Activated T-cell treated with anti-CD3 and anti-CD28 coated beads for 24 hours (primary cell): Measurements from ENCODE around the gene KIF4A.
"Not testable (repeated sequence)": the region's sequence is repeated elsewhere in the genome, so short reads cannot be mapped to it uniquely, and the experiment has no call there.

Source experiments
- DNase-seq: peaks from one replicate; pipeline ENCODE4 v3.0.0-alpha.2; 2020; ENCODE audit warnings: low read depth

The KIF4A gene

GRCh38 chrX:70292788-70293187 is 2.9 kb downstream of the KIF4A start:
- DNase-seq: no peak

- no peak for DNase-seq
Measured at GRCh38 chrX:70293621-70294020, 3.7 kb downstream of the KIF4A start.

DNA sequence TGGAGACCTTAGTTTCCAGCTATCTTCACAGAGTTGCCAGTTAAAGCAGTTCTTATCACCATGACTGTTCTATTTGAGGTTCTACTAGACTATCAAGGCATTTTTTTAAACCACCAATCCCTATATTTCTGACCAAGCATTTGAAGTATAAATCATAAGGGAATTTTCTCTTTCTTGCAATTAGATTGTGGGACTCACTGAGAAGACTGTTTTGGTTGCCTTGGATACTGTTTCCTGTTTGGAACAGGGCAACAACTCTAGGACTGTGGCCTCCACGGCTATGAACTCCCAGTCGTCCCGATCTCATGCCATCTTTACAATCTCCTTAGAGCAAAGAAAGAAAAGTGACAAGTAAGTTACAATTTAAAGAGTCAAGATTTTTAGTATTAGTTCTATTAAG is 11.8 kb downstream of the KIF4A start:
- DNase-seq: no peak

DNA sequence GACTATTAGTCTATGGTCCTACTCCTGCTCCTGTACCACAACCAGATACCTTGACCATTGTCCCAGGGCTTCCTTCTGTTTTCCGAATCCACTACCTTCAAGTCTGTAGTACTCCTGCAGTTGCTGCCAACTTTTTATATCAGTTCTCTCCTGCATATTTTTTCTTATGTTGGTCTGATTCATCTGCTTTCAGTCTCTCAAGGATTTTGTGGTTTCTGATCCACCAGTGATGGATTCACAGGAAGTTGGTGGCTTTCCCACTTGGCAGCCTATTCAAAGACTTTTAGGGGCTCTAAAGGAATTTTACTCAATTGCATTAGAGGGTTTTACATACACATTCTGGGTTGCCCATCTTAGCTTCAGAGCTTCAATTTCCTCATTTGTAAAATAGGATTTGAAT is 23.6 kb downstream of the KIF4A start:
- no peak for DNase-seq

GRCh38 chrX:70322784-70323183 is 32.9 kb downstream of the KIF4A start:
- no peak for DNase-seq

DNA sequence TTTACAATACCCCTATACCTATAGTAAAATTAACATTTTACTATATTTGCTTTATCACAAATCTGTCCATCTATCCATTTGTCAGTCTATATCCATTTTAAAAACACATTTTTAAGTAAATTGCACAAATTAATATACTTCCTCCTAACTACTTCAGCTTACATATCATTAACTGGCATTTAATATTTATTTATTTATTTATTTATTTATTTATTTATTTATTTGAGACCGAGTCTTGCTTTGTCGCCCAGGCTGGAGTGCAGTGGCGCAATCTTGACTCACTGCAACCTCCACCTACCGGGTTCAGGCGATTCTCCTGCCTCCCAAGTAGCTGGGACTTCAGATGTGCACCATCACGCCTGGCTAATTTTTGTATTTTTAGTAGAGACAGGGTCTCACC is 33.7 kb downstream of the KIF4A start:
- not testable (repeated sequence) for DNase-seq

DNA sequence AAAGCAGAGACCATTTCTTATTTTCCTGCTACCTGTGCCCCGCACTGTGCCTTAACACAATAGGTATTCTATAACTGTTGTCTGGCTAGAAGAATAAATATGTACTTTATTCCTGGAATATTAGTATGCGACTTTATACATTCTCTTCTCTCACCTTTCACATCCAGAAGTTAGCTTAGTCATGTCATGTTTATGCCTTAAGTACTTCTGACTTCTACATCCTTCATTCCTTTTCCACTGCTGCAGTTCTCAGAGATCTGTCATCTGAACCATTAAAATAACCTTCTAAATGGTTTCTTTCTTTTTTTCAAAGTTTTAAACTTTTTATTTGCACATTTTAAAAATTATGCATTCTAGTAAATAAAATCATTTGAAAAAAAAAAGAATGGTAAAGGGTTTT is 34.4 kb downstream of the KIF4A start:
- no peak for DNase-seq

GRCh38 chrX:70331161-70331560 is 41.3 kb downstream of the KIF4A start:
- DNase-seq: no peak

- DNase-seq: no peak
Measured at GRCh38 chrX:70332600-70332999, 42.7 kb downstream of the KIF4A start.

DNA sequence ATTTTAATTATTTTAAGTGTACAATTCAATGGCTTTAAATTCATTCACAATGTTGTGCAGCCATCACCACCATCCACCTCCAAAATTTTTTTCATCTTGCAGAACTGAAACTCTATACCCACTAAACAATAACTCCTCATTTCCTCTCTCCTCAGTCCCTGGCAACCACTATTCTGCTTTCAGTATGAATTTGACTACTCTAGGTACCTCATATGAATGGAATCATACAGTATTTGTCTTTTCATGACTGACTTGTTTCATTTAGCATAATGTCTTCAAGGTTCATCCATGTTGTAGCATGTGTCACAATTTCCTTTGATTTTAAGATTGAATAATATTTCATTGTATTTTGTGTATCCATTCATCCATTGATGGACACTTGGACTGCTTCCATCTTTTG is 46.9 kb downstream of the KIF4A start:
- no peak for DNase-seq

- DNase-seq: no peak
Measured at GRCh38 chrX:70338290-70338689, 48.4 kb downstream of the KIF4A start.

DNA sequence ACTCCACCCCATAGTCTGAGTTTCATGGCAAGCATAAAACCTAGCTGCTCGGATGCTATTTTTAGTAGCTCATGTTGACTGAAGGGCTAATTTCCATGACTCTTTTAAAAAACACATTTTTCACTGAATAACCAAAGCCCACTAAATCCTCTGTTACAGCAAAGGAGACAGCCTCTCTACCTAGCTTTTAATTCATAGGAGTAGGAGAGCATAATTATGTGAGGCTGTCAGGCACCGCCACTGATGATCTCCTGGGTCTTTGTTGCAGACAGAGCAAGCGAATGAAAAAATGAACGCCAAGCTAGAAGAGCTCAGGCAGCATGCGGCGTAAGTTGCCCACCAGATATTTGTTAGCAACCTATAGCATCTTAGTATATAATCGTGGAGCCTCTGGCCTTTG is 53.5 kb downstream of the KIF4A start:
- DNase-seq: no peak

DNA sequence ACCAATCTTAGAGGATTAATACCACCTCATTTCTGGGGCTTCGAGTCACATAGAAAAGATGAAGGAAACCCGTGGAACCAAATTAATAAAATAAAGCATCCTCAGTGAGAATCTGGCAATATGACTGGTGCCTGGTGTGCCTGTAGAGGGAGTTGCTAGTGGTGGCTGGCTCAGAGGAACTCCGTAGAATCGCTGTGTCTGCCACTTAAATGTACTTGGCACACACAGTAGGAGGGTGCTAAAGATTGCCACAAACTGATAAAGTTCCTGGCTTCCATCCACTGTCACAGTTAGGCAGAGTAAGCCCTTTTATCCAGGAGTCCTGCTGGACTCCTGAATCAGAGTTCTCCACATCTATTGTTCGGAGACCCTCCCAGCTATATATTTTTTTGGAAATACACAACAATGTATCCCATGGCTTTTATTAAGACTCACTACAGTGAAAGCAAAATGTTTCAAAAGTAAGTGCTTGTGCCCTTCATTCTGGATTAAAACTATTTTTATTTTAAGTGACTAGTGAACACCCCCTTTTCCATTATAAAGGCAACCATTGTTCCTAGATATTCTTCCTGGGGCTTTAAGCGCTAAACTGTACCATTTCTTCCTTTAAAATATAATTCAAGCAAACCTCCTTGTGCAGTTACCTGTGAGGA is 56.6 kb downstream of the KIF4A start:
- no peak for DNase-seq

DNA sequence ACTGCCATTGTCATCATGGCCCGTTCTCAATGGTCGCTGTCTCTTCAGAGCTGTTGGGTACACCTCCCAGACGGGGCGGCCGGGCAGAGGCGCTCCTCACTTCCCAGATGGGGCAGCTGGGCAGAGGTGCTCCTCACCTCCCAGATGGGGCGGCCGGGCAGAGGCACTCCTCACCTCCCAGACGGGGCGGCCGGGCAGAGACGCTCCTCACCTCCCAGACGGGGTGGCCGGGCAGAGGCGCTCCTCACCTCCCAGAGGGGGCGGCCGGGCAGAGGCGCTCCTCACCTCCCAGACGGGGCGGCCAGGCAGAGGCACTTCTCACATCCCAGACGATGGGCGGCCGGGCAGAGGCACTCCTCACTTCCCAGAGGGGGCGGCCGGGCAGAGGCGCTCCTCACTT is 58.9 kb downstream of the KIF4A start:
- not testable (repeated sequence) for DNase-seq

DNA sequence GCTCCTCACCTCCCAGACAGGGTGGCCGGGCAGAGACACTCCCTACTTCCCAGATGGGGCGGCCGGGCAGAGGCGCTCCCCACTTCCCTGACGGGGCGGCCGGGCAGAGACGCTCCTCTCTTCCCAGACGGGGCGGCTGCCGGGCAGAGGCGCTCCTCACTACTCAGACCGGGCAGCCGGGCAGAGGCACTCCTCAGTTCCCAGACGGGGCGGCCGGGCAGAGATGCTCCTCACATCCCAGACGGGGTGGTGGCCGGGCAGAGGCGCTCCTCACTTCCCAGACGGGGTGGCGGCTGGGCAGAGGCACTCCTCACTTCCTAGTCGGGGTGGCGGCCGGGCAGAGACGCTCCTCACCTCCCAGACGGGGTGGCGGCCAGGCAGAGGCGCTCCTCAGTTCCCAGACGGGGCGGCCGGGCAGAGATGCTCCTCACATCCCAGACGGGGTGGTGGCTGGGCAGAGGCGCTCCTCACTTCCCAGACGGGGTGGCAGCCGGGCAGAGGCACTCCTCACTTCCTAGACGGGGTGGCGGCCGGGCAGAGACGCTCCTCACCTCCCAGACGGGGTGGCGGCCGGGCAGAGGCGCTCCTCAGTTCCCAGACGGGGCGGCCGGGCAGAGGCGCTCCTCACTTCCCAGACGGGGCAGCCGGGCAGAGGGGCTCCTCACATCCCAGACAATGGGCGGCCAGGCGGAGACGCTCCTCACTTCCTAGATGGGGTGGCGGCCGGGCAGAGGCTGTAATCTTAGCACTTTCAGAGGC is 59.6 kb downstream of the KIF4A start:
- DNase-seq: not testable (repeated sequence)

GRCh38 chrX:70352496-70352895 is 62.6 kb downstream of the KIF4A start:
- DNase-seq: no peak

- DNase-seq: no peak
Measured at GRCh38 chrX:70353514-70353913, 63.6 kb downstream of the KIF4A start.

DNA sequence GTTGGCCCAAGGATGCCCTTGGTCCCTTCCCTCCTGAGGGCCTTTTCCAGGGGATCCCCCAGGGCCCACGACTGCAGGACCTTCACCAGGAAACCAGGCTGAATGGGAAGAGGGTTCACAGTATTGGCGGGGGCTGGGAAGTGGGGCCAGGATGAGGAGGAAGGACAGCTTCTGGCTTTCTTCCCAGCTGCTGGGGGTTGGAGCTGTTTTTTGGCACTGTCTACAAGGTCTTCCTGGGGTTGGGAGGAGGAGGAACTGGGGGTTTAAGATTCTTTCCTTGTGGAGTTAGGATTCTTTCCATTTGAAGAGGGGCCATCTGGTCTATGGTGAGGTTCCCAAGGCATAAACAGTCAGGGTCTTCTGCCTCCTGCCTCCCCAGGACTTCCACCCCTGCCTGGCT is 64.8 kb downstream of the KIF4A start:
- no peak for DNase-seq

DNA sequence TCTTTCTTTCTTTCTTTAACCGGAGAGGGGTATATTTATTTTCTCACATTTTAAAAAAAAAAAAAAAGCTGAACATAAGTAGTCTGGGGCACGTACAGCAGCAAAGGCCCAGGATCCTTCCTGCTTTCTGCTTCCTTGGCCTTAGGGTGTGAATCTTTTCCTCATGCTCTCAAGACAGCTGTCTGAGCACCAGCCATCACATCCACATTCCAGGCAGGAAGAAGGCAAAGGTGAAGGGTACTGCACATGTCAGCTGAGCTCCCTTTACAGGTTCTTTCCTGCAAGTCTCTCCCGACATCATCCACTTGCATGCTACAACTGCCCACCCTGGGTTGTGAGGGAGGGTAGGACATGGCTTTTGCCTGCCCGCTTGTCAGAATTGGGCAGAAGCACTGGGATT is 69.6 kb downstream of the KIF4A start:
- DNase-seq: no peak

DNA sequence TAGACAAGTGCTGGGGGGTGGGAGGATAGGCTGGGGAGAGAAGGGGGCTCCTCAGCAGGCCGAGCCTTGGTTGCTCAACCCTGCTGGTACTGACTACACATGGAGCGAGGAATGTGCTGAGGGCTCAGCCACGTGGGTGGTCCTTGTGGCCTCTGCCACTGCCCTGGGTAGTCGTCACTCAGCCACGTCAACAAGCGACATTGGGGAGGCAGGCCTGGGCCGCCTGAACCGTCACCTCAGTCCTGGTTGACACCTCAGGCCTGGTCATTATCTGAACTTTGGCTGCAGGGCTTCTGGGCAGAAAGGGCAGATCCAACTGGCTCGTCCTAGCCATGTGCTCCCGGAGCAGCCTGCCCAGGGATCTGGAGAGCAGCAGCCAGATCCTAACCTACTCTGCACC is 70.5 kb downstream of the KIF4A start:
- no peak for DNase-seq

- not testable (repeated sequence) for DNase-seq
Measured at GRCh38 chrX:70368731-70369130, 78.8 kb downstream of the KIF4A start.

- no peak for DNase-seq
Measured at GRCh38 chrX:70386235-70386634, 96.3 kb downstream of the KIF4A start.

DNA sequence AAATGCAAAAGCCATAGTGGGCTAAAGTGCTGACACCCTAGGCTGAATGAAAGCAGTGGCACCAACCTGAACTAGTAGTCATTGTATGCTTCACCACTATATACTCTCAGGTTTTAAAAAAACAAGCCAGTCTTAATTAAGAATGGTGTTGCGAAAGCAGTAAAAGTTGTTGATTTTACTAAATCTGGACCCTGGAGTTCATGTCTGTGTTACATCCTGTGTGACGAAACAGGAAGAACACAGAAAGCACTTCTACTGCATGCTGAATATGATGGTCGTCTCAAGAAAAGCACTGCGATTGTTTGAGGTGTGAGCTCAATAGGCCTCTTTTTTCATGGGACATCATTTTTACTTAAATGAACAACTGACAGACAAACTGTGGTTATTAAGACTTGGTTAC is 109.0 kb downstream of the KIF4A start:
- DNase-seq: no peak

DNA sequence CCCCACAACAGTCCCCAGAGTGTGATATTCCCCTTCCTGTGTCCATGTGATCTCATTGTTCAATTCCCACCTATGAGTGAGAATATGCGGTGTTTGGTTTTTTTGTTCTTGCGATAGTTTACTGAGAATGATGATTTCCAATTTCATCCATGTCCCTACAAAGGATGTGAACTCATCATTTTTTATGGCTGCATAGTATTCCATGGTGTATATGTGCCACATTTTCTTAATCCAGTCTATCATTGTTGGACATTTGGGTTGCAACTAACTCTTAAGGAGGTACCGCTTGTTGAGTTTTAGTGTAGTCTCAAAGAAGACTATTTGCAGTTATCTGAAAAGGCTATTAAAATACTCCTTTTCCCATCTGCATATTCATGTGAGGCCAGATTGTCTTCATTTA is 110.3 kb downstream of the KIF4A start:
- not testable (repeated sequence) for DNase-seq
